Measurements from ENCODE around the gene NSUN2.
A peak's percentile ranks its signal among the peaks of the same experiment; 100 is the strongest.
"Not testable (repeated sequence)": the region's sequence is repeated elsewhere in the genome, so short reads cannot be mapped to it uniquely, and the experiment has no call there.

NSUN2 gene

GRCh38 chr5:6581559-6582426 is 51.1 kb downstream of the NSUN2 start:
- DNase-seq: no peak

DNA sequence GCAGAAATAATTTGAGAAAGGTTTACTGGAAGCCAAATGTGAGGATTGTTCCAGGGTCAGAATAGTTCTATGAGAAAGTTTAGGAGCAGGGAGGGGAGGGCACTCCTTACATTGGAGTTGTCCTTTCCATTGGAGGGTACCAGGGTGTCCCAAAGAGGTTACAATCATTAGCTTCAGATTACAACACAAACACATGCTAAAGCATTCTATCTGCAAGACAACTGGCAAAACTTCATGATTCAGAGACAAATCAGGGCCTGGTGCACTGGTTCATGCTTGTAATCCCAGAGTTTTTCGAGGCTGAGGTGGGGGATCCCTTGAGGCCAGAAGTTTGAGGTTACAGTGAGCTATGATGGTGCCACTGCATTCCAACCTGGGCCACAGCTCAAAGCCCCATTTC is 51.8 kb downstream of the NSUN2 start:
- DNase-seq: no peak

- no peak for DNase-seq
Measured at GRCh38 chr5:6579535-6579934, 53.3 kb downstream of the NSUN2 start.

DNA sequence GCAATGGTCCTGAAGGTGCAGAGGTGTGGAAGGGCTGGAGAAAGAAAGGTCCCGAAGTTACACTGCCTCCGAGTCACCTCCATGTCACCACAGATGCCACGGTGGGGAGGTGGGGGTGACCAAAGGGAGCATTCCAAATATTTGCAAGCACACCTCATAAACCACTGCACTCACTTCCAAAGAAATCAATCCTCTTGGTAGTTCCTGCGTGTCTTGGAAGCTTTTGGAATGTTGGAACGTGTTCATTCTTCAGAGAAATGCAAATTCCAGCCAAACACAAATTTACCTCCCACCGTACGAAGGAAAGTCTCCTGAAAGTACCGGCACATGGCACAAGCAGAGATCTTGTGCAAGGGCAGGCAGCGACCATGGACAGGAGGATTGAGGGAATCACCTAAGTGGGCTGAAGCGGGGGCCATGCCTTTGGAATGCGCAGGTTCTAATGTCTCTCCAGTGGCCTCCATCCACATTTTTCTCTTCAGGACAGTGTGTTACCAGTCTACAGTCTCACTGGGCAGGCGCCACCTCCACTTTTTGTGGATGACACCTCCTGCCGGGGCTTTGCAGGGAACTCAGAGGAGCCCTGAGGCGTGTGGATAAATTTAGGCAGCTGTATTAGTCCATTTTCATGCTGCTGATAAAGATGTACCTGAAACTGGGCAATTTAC is 54.0 kb downstream of the NSUN2 start:
- no peak for DNase-seq

DNA sequence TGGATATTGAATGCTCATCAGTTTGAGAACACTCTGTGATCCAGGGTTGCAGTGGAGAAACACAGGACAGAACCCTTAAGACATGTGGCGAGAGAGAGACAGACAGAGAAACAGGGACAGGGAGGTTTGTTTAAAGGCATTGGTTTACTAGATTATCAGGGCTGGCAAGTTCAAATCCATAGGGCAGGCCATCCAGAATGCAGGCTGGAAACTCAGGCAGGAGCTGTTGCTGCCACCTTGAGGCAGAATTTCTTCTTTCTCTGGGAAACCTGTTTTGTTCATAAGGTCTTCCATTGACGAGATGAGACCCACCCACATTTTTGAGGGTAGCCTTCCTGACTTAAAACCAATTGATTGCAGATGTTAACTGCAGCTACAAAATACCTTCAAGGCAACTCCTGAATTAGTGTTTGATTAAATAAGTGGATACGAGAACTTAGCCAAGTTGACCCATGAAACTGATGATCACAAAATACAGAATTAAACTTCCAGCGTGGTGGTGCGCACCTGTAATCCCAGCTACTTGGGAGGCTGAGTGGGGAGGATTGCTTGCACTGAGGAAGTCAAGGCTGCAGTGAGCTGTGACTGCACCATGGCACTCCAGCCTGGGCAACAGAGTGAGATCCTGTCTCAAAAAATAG is 55.9 kb downstream of the NSUN2 start:
- DNase-seq: peak; percentile 66 to 82

GRCh38 chr5:6574537-6575245 is 58.2 kb downstream of the NSUN2 start:
- peak in 1 of 2 experiments; percentile 52 for DNase-seq

- no peak for DNase-seq
Measured at GRCh38 chr5:6574111-6574510, 58.7 kb downstream of the NSUN2 start.

DNA sequence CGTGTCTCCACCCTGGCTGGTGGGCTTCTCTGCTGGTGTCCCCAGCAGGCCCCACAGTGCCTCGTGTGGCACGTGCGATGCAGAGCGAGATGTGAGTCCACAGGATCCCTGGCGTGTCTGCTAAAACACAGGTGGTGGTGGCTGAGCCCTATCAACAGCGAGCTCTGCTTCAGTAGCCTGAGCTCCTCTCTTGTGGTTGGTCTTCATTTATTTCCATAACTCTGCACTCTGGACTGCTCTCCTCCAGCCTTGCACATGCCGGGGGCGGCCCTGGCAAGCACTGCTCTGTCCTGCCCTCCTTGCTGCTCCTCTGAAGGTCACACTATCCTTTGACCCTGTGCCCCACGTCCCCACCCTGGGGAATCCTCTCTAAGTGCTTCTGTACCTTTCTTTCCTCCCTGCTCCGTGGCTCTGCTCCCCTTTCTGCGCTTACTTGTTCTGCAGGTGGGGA is 59.2 kb downstream of the NSUN2 start:
- peak in 1 of 2 experiments; percentile 48 for DNase-seq

DNA sequence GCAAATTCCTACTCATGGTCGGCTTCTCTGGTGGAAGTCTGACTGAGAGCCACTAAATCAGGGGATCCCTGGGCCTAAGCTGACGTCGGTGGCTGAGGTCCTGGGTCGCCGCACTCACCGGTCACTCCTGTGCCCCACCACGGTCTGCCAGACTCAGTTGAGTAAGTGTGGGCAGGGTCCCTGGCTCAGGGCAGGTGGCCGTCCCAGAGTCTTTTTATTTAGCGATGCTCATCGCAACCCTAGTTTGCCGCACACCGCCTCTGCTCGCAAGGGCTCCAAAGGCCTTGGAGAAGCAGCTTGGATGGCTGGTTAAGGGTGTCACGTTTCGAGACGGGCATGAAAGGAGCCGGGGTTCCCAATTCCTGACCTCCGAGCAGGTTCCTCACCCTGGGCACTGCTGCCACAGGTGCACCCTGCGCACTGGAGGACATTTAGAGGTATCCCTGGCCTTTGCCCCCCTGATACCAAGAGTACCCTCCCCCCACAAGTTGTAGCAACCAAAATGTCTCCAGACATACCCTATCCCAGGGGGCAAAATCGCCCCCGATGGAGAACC is 59.9 kb downstream of the NSUN2 start:
- DNase-seq: no peak

- no peak for DNase-seq
Measured at GRCh38 chr5:6572086-6572824, 60.6 kb downstream of the NSUN2 start.

GRCh38 chr5:6571607-6572006 is 61.2 kb downstream of the NSUN2 start:
- not testable (repeated sequence) for DNase-seq

DNA sequence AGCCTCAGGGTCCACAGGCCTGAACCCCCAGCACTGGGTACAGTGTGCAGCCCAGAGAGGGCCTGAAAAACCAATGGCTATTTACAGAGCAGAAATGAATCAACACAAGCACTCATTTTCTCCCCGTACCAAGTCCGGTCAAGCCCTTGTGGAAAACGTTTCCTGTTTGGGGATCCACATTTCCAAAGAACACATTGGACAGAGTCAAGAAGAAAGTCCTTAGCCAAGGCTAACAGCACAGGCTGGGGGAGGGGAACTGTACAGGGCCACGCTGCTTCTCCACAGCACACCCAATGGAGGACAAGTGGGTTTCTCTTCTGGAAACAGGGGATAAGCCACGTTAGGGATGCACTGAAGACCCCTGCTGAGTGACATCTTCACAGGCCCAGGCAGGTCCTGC is 62.3 kb downstream of the NSUN2 start:
- no peak for DNase-seq

- DNase-seq: no peak
Measured at GRCh38 chr5:6568889-6569288, 64.0 kb downstream of the NSUN2 start.

GRCh38 chr5:6568383-6568782 is 64.5 kb downstream of the NSUN2 start:
- peak in 1 of 2 experiments; percentile 56 for DNase-seq

- DNase-seq: no peak
Measured at GRCh38 chr5:6567835-6568234, 65.0 kb downstream of the NSUN2 start.

- DNase-seq: no peak
Measured at GRCh38 chr5:6567068-6567467, 65.8 kb downstream of the NSUN2 start.

DNA sequence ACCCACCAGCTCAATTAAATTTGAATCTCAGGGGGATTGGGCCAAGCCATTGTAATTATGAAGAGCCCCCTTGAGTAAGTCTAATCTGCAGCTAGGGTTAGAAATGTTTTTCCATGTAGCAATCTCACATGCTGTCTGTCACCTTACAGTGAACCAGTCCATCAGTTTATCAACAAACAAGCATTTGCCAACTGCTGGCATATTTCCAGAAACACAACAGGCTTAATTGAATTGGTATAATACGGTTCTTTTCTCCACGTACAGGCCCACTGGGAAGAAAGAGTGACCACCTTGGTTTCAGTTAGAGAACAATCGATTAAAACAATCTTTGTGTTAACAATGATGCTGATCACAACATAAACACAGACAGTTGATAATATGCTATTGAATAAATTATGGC is 67.4 kb downstream of the NSUN2 start:
- peak in 1 of 2 experiments; percentile 49 for DNase-seq

DNA sequence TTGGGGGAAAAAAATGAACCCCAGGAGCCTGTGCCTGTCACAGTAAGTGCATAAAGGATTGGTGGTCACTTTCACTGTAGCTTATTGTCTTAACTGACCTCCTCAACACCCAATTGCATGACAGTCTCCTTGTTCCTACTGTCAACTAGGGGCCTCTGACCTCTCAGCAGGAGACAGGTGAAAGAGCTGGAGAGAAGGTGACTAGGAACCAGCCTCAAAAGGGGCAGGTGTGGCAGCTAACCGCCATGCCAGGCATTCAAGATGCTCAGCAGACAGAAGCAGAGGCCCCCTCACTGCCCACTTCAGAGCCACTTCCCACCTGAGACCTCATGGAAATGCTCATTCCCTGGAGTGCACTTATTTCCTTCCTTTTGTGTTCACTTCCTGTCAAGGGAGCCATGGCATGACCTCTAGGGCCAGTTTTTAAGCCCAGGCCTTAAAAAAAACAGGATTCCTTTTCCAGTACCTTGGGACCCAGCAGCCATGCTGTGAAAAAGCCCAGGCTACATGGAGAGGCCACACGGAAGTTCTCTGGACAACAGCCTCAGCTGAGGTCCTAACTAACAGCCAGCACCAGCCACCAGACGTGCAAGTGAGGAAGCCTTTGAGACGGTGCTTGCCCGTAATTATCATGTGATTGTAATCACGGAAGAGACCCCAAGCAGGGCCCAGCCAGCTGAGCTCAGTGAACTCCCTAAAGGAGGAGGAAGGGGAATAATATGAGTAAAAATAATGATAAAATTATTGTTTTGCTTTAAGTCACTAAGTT is 74.9 kb downstream of the NSUN2 start:
- DNase-seq: no peak

DNA sequence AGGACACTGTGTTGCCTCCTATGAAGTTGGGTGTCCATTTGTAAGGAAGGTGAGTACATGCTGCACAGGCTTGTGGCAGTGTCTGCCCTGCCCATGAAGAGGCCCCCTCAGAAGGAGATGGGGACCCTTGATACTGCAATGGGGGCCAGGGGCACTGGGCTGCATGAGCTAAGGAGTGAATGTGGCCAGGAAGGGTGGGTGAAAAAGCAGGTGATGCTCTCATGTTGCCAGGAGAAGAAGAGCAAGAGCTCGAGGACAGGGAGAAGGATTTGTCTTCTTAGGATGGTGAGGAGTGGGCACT is 76.1 kb downstream of the NSUN2 start:
- no peak for DNase-seq

- no peak for DNase-seq
Measured at GRCh38 chr5:6556089-6556801, 76.6 kb downstream of the NSUN2 start.

- no peak for DNase-seq
Measured at GRCh38 chr5:6554812-6555211, 78.0 kb downstream of the NSUN2 start.
